ENCODE measurements around the gene FAM83F.

FAM83F gene

GRCh38 chr22:39994041-39994565 lies 651 bp upstream of the FAM83F start:
- TF ChIP-seq FOXP2 (optimal IDR thresholded peaks at IDR 0.05; ENCODE audit: borderline replicate concordance, extremely low read depth, extremely low read length, insufficient read depth), result no peak
- TF ChIP-seq REST (IDR thresholded peaks at IDR 0.05; ENCODE audit: insufficient read depth in 1 of 2, low read depth in 2 of 2, low read length in 2 of 2), result no peak
- TF ChIP-seq TAF1 (IDR thresholded peaks at IDR 0.05; ENCODE audit: borderline replicate concordance, insufficient read depth, low read length), result no peak
- no peak for TF ChIP-seq SIN3A (IDR thresholded peaks at IDR 0.05; ENCODE audit: borderline replicate concordance, insufficient read depth, low read length)
- no peak for TF ChIP-seq POLR2AphosphoS5 (IDR thresholded peaks at IDR 0.05; ENCODE audit: low read depth, low read length)

GRCh38 chr22:39995393-39996252 lies 869 bp downstream of the FAM83F start:
- TF ChIP-seq REST (IDR thresholded peaks at IDR 0.05; ENCODE audit: insufficient read depth in 1 of 2, low read depth in 2 of 2, low read length in 2 of 2) (no peak), FOXP2 (optimal IDR thresholded peaks at IDR 0.05; ENCODE audit: borderline replicate concordance, extremely low read depth, extremely low read length, insufficient read depth) (no peak), POLR2AphosphoS5 (IDR thresholded peaks at IDR 0.05; ENCODE audit: low read depth, low read length) (no peak), SIN3A (IDR thresholded peaks at IDR 0.05; ENCODE audit: borderline replicate concordance, insufficient read depth, low read length) (no peak), TAF1 (IDR thresholded peaks at IDR 0.05; ENCODE audit: borderline replicate concordance, insufficient read depth, low read length) (no peak)

DNA sequence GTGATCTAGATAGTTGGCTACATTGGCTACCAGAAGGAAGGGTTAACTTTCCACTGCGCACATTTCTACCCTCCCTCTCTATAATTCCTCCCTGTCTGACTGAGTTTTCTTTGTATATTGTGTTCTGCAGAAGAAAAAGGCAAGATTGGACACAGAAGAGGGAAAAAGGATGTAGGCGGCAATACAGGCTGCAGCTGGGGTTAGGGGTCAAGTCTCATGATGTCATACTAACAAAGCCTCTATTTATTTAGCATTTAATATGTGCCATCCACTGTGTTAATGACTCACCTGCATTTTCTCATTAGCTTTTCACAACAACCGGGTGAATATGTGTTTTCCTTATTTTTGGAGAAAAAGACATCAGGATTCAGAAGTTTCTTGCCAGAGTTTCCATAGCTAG lies 2.0 kb downstream of the FAM83F start:
- TF ChIP-seq POLR2AphosphoS5 (IDR thresholded peaks at IDR 0.05; ENCODE audit: low read depth, low read length) (no peak), REST (IDR thresholded peaks at IDR 0.05; ENCODE audit: insufficient read depth in 1 of 2, low read depth in 2 of 2, low read length in 2 of 2) (no peak), TAF1 (IDR thresholded peaks at IDR 0.05; ENCODE audit: borderline replicate concordance, insufficient read depth, low read length) (no peak), SIN3A (IDR thresholded peaks at IDR 0.05; ENCODE audit: borderline replicate concordance, insufficient read depth, low read length) (no peak), FOXP2 (optimal IDR thresholded peaks at IDR 0.05; ENCODE audit: borderline replicate concordance, extremely low read depth, extremely low read length, insufficient read depth) (no peak)

- TF ChIP-seq SIN3A (IDR thresholded peaks at IDR 0.05; ENCODE audit: borderline replicate concordance, insufficient read depth, low read length), result no peak
- no peak for TF ChIP-seq TAF1 (IDR thresholded peaks at IDR 0.05; ENCODE audit: borderline replicate concordance, insufficient read depth, low read length)
- no peak for TF ChIP-seq POLR2AphosphoS5 (IDR thresholded peaks at IDR 0.05; ENCODE audit: low read depth, low read length)
- no peak for TF ChIP-seq REST (IDR thresholded peaks at IDR 0.05; ENCODE audit: insufficient read depth in 1 of 2, low read depth in 2 of 2, low read length in 2 of 2)
- no peak for TF ChIP-seq FOXP2 (optimal IDR thresholded peaks at IDR 0.05; ENCODE audit: borderline replicate concordance, extremely low read depth, extremely low read length, insufficient read depth)
Measured at GRCh38 chr22:39997421-39997820, 2.7 kb downstream of the FAM83F start.

Measured in PFSK-1 (cell line).